Stomach smooth muscle (tissue), 2 donors: Measurements from ENCODE around the gene SERPINA3.
"Not testable (repeated sequence)": the region's sequence is repeated elsewhere in the genome, so short reads cannot be mapped to it uniquely, and the experiment has no call there.

ENCODE experiments used
- H3K27ac ChIP-seq: one replicate; pipeline ENCODE4 v1.7.0; 2013; ENCODE audit warnings: mild to moderate bottlenecking, low read length, inconsistent platforms
- H3K27me3 ChIP-seq, 2 donors: one replicate each; pipeline ENCODE4 v1.7.0; 2013; ENCODE audit warnings: low read length in 2 of 2; ENCODE audit not compliant: insufficient read depth in 2 of 2, control insufficient read depth in 1 of 2
- H3K36me3 ChIP-seq, 2 donors: one replicate each; pipeline ENCODE4 v1.7.0; 2013; ENCODE audit warnings: low read length in 2 of 2; ENCODE audit not compliant: control insufficient read depth in 2 of 2, insufficient read depth in 2 of 2
- H3K4me1 ChIP-seq: one replicate; pipeline ENCODE4 v1.7.0; 2013; ENCODE audit warnings: low read length; ENCODE audit not compliant: control insufficient read depth, insufficient read depth
- H3K4me3 ChIP-seq, 2 donors: one replicate each; pipeline ENCODE4 v1.7.0; 2013; ENCODE audit warnings: low read length in 2 of 2
- H3K9ac ChIP-seq, 2 donors: one replicate each; pipeline ENCODE4 v1.7.0; 2013; ENCODE audit warnings: low read length in 2 of 2, mild to moderate bottlenecking in 1 of 2
- H3K9me3 ChIP-seq, 2 donors: one replicate each; pipeline ENCODE4 v1.7.0; 2013; ENCODE audit warnings: low read length in 2 of 2; ENCODE audit not compliant: control insufficient read depth in 2 of 2
- donor health status: healthy.
- donor health status: Pancreatic carcinoma.

SERPINA3 gene

DNA sequence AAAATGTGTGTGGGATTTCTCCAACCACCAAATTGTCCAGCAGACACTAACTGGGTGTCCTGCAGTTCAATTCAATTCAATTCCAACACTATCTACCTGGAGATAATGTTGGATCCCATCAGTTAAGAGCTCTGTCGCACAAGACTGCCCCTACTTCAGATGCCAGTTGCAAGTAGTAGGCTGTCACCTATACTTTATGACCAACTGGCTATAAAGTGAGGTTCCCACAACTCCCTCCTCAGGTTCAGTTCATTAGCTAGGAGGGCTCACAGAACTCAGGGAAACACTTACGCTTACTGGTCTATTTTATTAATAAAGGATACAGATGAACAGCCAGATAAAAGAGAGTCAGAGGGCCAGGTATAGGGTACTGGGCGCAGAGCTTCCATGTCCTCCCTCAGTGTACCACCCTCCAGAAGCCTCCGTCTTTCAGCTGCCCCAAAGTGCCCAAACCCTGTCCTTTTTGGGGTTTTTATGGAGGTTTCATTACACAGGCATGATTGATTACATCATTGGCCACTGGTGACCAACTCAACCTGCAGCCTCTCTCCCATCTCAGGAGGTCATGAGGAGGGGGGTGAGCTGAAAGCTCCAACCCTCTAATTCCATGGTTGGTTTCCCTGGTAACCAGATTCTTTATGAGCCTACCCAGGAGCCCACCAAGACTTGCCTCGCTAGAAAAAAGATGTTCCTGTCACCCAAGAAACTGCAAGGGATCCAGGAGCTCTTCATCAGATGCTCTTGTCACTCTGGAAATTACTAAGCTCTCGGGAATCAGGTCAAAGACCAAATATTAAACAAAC, 38.5 kb upstream of the SERPINA3 start:
- H3K4me1 ChIP-seq = peaks cover 2% of the 10 kb centered on the region
- H3K9me3 ChIP-seq = peaks cover 0 to 5% of the 10 kb centered on the region in 2 donors
- no peak overlapping the region for H3K9ac ChIP-seq
- H3K27ac ChIP-seq = no peak overlapping the region
- H3K4me3 ChIP-seq = no peak overlapping the region
- H3K36me3 ChIP-seq = no peaks in the 10 kb centered on the region
- H3K27me3 ChIP-seq = peaks cover 0 to 2% of the 10 kb centered on the region in 2 donors

DNA sequence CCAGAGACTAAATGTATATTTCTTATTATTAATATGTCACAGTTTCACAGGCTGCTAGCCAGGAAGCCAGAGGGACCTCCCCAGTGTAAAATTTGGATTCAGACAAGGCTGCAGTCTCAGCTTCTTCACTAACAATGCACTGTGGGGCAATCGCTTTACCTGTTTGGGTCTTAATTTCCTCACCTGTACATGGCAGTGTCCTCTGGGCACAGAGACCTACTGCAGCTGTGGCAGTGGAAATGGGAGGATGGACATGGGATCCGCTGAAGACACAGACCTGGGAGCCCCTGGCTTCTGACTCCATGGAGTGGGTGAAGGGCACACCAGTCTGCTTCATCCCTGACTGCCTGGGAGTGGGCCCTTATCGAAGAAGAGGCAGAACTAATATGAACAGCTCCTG, 37.9 kb upstream of the SERPINA3 start:
- Histone ChIP-seq H3K9me3 (peaks cover 0 to 5% of the 10 kb centered on the region in 2 donors), H3K4me3 (no peak overlapping the region), H3K36me3 (no peaks in the 10 kb centered on the region), H3K4me1 (peaks cover 2% of the 10 kb centered on the region), H3K9ac (no peak overlapping the region), H3K27ac (no peak overlapping the region), H3K27me3 (peaks cover 0 to 2% of the 10 kb centered on the region in 2 donors)

DNA sequence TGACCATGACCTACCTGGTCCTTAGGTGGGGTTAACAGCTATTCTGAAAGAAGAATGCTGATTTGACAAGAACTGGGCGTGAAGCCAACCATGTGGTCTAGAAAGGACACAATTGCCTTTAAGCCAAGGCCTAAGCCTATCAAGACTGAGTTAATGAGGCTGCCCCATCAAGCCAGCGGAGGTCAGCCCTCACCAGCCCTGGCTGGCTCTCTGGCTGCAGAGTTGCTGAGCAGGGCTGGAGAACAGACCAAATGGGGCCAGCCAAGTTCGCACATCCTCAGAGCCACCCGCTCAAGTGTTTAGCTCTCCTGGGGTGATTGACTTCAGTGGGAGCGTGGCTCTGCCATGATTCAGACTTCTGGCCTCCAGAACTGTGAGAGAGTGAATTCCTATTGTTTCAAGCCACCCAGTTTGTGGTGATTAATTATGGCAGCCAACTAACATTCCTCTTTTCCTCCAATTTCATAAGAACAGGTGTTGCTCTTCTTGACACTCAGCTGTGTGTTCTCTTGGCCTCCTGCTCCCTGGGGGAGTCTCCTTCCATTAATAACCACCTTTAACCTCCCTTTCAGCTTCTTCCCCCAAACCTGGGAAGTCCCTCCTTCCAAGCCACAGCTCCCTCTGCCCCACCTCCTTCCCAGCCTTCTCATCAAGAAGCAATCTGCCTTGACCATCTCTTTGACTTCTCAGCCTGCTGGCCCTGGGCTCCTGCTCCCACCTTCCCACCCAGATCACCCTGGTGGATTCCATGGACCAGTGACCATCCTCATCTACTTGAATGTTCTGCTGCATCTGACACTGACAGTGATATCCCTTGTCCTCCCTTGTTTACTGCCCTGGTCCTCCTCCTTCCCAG, 36.2 kb upstream of the SERPINA3 start:
- no peak overlapping the region for H3K27ac ChIP-seq
- no peak overlapping the region for H3K9ac ChIP-seq
- H3K4me1 ChIP-seq = peaks cover 2% of the 10 kb centered on the region
- no peaks in the 10 kb centered on the region for H3K36me3 ChIP-seq
- no peak overlapping the region for H3K4me3 ChIP-seq
- H3K9me3 ChIP-seq = peaks cover 0 to 5% of the 10 kb centered on the region in 2 donors
- peaks cover 0 to 2% of the 10 kb centered on the region in 2 donors for H3K27me3 ChIP-seq

DNA sequence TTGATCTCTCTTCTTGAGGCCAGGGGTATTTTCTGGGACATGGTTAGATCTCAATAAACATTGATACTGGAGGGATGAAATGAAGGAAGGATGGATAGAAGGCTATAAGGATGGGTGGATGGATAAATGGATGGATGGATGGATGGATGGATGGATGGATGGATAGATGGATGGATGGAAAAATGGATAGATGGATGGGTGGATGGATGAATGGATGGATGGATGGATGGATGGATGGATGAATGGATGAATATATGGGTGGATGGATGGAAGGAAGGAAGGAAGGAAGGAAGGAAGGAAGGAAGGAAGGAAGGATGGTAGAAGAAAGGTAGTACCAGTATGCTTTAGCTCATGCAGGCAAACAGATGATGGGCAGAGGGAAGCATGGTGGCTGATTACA, 34.7 kb upstream of the SERPINA3 start:
- H3K4me3 ChIP-seq, H3K9me3 ChIP-seq, H3K9ac ChIP-seq, H3K4me1 ChIP-seq, H3K27ac ChIP-seq, H3K27me3 ChIP-seq, H3K36me3 ChIP-seq: not testable (repeated sequence)

DNA sequence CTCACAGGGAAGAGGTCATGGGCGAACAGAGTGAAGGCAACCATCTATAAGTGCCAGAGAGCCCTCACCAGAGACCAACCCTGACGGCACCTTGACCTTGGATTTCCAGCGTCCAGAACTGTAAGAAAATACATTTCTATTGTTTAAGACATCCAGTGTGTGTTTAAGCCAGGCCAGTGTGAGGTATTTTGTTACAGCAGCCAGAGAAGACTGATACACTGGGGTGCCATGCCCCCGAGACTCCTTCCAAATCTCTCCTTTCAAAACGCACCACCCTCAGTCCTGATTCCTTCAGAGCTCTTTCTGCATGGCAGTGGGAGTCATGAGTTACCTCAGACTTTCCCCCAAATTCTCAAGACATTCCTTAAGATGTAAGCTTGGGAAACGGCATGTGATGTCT, 33.5 kb upstream of the SERPINA3 start:
- H3K4me1 ChIP-seq = peaks cover 5% of the 10 kb centered on the region
- no peak overlapping the region for H3K27ac ChIP-seq
- H3K4me3 ChIP-seq = no peak overlapping the region

DNA sequence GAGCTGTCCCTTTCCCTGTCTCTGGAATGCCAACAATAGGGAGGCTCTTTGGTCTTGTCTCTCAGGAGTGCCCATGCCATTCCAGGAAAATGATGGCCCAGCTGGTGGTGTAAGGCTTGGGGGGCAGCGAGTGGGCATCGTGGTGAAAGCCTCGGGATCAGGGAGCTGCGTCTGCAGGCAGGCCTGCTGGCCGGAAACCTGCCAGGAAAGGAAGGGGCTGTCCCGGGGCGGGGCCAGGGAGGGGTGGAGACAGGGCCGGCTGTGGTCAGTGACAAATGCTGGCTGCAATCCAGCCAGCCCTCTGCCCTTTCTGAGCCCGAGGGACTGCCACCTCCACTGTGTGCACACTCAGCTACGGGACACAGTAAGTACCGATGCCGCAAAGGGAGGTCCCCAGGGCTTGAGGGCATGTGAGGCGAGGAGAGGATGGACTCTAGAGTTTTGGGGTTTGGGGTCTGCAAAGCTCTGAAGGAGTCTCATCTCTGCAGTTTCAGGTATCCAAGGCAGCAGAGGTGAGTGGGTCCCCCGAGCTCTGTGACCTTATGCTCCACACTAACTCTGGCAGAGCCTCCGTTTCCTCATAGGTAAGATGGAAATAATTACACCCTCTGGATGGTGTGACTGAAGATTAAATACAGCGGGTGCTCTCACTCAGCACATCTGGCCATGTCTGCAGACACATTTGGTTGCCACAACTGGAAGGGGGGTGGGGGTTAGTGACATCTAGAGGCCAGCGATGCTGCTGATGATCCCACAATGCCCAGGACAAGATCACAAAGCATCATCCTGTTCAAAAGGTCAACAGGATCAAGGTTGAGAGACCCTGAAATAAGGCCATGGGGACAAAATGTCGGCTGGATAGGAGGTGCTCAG, 30.8 kb upstream of the SERPINA3 start, which contains the start of gene SERPINA5:
Gene SERPINA5 (plus strand): TSS at position 300 of the 873 bp plus-strand sequence. CDS start 5,937 bp downstream, outside the sequence.
- Histone ChIP-seq H3K36me3 (no peaks in the 10 kb centered on the region), H3K27me3 (peaks cover 0 to 2% of the 10 kb centered on the region in 2 donors), H3K4me3 (no peak within 1 kb of the TSS), H3K27ac (no peak within 1 kb of the TSS), H3K9ac (peak within 1 kb of the TSS in 1 of 2 donors; percentile 29), H3K9me3 (peaks cover 0 to 5% of the 10 kb centered on the region in 2 donors), H3K4me1 (peaks cover 5% of the 10 kb centered on the region)

More for the DNA sequence above, 33.5 kb upstream of the SERPINA3 start:
- H3K27me3 ChIP-seq = peaks cover 0 to 2% of the 10 kb centered on the region in 2 donors
- peaks cover 0 to 5% of the 10 kb centered on the region in 2 donors for H3K9me3 ChIP-seq
- H3K36me3 ChIP-seq = no peaks in the 10 kb centered on the region
- H3K9ac ChIP-seq = no peak overlapping the region

DNA sequence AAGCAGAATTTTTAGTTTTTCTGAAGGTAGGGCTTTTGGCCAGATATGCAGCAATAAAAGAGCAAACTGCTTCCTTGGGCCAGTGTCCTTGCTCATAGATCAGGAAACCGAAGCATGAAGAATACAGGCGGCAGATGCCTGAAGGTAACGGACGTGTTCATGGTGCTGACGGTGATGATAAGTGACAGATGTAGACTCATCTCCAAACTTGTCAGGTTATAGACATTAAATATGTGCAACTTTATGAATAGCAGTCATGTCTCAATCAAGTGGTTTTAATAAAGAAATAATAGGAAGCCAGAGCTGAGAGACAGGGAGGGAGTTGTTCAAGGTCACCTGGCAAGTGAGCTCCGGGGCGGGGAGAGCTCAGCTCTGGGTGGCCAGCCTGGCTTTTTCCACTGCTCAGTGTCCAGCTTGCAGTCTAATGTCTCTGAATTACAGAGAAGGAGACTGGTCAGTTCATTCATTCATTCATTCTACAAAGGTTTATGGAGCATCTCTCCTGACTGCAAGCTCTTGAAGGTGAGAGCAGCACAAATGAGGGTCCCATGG, 29.9 kb upstream of the SERPINA3 start:
- peaks cover 0 to 2% of the 10 kb centered on the region in 2 donors for H3K27me3 ChIP-seq
- no peak overlapping the region for H3K9ac ChIP-seq
- H3K4me3 ChIP-seq = no peak overlapping the region
- peaks cover 0 to 5% of the 10 kb centered on the region in 2 donors for H3K9me3 ChIP-seq
- H3K27ac ChIP-seq = no peak overlapping the region
- peaks cover 5% of the 10 kb centered on the region for H3K4me1 ChIP-seq
- no peaks in the 10 kb centered on the region for H3K36me3 ChIP-seq

DNA sequence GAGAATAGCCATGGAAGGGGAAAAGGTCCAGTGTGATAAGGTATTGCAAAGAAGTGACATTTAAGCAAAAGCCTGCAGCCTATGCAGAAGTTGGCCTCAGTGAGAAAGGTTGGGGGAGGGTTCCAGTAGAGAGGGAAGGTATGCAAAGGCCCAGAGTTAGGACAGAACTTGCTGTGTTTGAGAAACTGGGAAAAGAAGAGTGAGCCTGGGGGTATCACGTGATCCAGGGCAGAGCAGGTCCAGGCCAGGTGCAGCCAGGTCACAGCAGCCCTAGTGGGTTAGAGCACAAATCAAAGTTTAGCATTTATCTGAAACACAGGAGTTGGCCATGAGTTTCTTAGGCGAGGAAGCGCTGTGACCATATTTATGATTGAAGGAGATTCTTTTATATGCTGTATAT, 29.3 kb upstream of the SERPINA3 start:
- H3K27ac ChIP-seq = no peak overlapping the region
- peaks cover 0 to 5% of the 10 kb centered on the region in 2 donors for H3K9me3 ChIP-seq
- no peak overlapping the region for H3K9ac ChIP-seq
- H3K4me1 ChIP-seq = peaks cover 5% of the 10 kb centered on the region
- no peak overlapping the region for H3K4me3 ChIP-seq
- H3K36me3 ChIP-seq = no peaks in the 10 kb centered on the region
- H3K27me3 ChIP-seq = peaks cover 0 to 2% of the 10 kb centered on the region in 2 donors

DNA sequence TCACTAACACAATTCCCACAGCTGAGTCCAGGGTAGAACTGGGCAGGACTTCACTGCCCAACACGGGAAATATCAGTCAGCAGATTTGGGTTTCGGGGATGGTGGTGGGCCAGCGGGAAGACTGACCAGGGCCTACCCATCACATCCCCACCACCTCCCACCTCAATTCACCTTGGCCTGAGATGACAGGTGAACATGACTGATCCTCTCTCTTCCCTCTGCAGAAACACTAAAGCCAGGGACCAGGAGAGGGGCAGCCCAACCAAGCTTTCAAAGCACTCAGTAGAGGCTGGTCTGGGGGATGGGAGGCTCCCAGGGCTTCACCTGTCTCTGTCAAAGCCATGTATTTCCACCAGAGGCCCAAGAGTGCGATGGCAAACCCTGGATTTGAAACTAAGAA, 28.6 kb upstream of the SERPINA3 start:
- Histone ChIP-seq H3K9ac (no peak overlapping the region), H3K27ac (no peak overlapping the region)

More for the DNA sequence above, 28.6 kb upstream of the SERPINA3 start:
- Histone ChIP-seq H3K36me3 (no peaks in the 10 kb centered on the region), H3K9me3 (peaks cover under 1 to 2% of the 10 kb centered on the region in 2 donors), H3K4me3 (no peak overlapping the region), H3K27me3 (no peaks in the 10 kb centered on the region), H3K4me1 (peaks cover 5% of the 10 kb centered on the region)
